PC-9 (cell line): Measurements from ENCODE around the gene STX12.

Source experiments
- EZH2 ChIP-seq: fragments of 200-600 bp; sonication (generic); IDR thresholded peaks from 2 replicates; pipeline ENCODE4 v1.8.0; 2017; ENCODE audit warnings: antibody characterized with exemption, low read depth
- TF ChIP-seq, protein P1 (sequence below): fragments of 200-600 bp; sonication (generic); conservative IDR thresholded peaks from 2 replicates; pipeline ENCODE4 v1.6.1; 2017; ENCODE audit warnings: mixed run types, antibody characterized with exemption, mild to moderate bottlenecking, moderate library complexity

DNA sequence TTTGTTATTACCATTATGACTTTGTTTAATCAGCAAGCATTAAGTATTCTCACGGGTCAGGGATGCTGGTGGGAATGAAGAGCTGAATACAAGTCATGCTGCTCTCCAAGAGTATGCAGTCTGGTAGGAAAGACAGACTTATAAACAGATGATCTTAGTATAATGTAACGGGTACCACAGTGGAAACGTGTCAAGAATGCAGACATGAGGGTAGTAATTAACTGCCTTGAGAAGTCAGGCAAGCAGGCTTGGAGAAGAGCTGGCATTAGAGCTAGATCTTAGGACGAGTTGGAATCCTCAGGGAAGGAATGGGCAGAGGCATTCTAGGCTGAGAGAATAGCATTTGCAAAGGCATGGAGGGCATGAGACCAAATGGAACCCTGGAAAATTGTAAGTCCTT is 27.6 kb upstream of the STX12 start:
- TF ChIP-seq, protein P1, sequence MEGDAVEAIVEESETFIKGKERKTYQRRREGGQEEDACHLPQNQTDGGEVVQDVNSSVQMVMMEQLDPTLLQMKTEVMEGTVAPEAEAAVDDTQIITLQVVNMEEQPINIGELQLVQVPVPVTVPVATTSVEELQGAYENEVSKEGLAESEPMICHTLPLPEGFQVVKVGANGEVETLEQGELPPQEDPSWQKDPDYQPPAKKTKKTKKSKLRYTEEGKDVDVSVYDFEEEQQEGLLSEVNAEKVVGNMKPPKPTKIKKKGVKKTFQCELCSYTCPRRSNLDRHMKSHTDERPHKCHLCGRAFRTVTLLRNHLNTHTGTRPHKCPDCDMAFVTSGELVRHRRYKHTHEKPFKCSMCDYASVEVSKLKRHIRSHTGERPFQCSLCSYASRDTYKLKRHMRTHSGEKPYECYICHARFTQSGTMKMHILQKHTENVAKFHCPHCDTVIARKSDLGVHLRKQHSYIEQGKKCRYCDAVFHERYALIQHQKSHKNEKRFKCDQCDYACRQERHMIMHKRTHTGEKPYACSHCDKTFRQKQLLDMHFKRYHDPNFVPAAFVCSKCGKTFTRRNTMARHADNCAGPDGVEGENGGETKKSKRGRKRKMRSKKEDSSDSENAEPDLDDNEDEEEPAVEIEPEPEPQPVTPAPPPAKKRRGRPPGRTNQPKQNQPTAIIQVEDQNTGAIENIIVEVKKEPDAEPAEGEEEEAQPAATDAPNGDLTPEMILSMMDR: no peak
- no peak for TF ChIP-seq EZH2
